ENCODE data around the gene NRP2. TPM values are rescaled to one million over a fixed set of nuclear protein-coding genes. Genes with fewer than 3 reads are reported as not detected.

The NRP2 gene
- total RNA-seq, 5 donors from 2014 or later (not counting 1 experiment from before 2014, with no cell fraction given) = 0.85 to 1.1 (median 0.93) TPM; not detected in 2

DNA sequence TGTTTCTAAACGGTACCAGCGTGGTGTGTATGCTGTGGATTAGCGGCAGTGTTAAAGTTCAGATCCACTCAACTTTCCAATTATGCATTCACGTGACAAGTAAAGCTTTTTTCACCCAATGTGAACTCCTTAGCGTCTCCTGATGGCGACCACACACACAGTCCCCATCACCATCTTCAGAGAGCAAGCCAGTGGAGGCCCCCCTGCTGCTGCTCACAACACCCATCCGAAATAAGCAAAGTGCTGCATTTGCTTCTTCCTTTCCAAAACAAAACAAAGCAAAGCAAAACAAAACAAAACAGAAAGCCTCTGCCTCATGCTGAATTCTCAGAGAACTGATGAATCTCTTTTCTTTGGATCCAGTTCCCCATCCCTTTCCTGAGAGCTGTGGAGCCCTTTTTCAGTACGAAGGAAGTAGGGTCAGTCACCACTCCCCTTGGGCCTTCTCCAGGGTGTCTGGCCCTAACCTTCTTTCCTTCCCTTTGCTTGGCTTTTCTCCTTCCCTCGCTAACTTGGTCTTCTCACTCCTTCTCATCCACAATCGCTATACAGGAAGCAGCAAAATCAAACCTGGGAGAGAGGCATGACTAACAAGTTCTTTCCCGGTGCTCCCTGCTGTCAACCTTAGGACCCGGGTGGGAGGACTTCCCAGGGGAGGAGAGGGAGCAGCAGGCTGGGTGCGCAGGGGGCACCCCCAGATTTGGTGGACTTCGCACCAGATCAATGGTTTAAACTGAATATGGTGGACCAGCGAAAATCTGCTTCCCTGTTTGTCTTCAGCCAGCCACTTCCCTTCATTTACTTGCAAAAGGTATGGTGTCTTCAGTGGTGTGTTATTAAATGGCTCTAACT is 56.0 kb downstream of the NRP2 start:
- no peaks in the 10 kb centered on the region for H3K9me3 Mint-ChIP-seq
- CTCF ChIA-PET = no interaction called here
- H3K27ac ChIP-seq (ENCODE audit: low read length) = no peak overlapping the region
- DNase-seq = no peak
- H3K36me3 ChIP-seq (ENCODE audit: control insufficient read depth in 2 of 2, extremely low read depth in 1 of 2, insufficient read depth in 1 of 2, low read length in 1 of 2) = no peaks in the 10 kb centered on the region
- POLR2A ChIA-PET = no interaction called here
- no peak overlapping the region for H3K4me3 ChIP-seq (ENCODE audit: control insufficient read depth in 1 of 2, extremely low read depth in 1 of 2, low read length in 1 of 2)
- no peak for ATAC-seq (replicated peaks in 1 of 4)
- 80% methylated on average over 6 of the region's 15 CpGs for WGBS (ENCODE audit: insufficient coverage)
- H3K4me1 Mint-ChIP-seq = no peaks in the 10 kb centered on the region
- H3K27me3 Mint-ChIP-seq = peaks cover 14 to 16% of the 10 kb centered on the region in 2 donors
- no peak overlapping the region for H3K4me3 Mint-ChIP-seq
- H3K9me3 ChIP-seq = no peaks in the 10 kb centered on the region
- H3K4me1 ChIP-seq (ENCODE audit: control insufficient read depth in 1 of 2, extremely low read depth in 1 of 2, insufficient read depth in 2 of 2, low read length in 2 of 2) = no peaks in the 10 kb centered on the region
- no peak overlapping the region for H3K27ac Mint-ChIP-seq
- H3K27me3 ChIP-seq (replicated peaks in 1 of 2; ENCODE audit: control insufficient read depth in 2 of 2, extremely low read depth in 1 of 2, insufficient read depth in 2 of 2, low read length in 1 of 2) = peaks cover 0 to 8% of the 10 kb centered on the region in 2 experiments
- no peaks in the 10 kb centered on the region for H3K36me3 Mint-ChIP-seq

DNA sequence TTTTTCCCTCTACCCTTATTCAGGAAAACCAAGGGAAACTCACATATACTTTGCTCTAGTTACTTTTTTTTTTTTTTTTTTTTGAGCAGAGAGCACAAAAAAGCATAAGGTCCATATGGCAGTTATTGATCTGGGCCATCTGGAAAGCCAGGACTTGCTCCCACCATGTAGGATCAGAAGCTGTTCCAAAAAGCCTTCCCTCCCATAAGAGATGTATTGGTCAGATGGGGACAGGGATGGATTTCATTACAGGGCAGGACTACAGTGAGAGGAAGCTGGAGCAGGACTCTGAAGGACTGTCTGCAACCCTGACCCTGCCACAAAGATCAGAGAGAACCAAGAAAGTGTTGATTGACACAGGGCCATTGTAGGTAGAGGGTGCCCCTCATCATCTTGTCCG is 57.3 kb downstream of the NRP2 start:
- H3K27me3 ChIP-seq (replicated peaks in 1 of 2; ENCODE audit: control insufficient read depth in 2 of 2, extremely low read depth in 1 of 2, insufficient read depth in 2 of 2, low read length in 1 of 2) = peaks cover 0 to 9% of the 10 kb centered on the region in 2 experiments
- no peaks in the 10 kb centered on the region for H3K4me1 Mint-ChIP-seq
- H3K4me1 ChIP-seq (ENCODE audit: control insufficient read depth in 1 of 2, extremely low read depth in 1 of 2, insufficient read depth in 2 of 2, low read length in 2 of 2) = no peaks in the 10 kb centered on the region
- WGBS (ENCODE audit: insufficient coverage) = 86% methylated on average over 1 of the region's 1 CpG
- DNase-seq (no peak), ATAC-seq (replicated peaks in 1 of 4) (no peak)
- no peaks in the 10 kb centered on the region for H3K9me3 Mint-ChIP-seq
- peaks cover 11 to 16% of the 10 kb centered on the region in 2 donors for H3K27me3 Mint-ChIP-seq
- no peak overlapping the region for H3K4me3 ChIP-seq (ENCODE audit: control insufficient read depth in 1 of 2, extremely low read depth in 1 of 2, low read length in 1 of 2)
- no peak overlapping the region for H3K27ac ChIP-seq (ENCODE audit: low read length)
- H3K4me3 Mint-ChIP-seq = no peak overlapping the region
- POLR2A ChIA-PET = interaction anchor here in 1 of 2 donors (0.7 kb wide), 1 partner anchor 13 kb away, joined by 12 read pairs; no protein-coding TSS in a partner anchor
- no peaks in the 10 kb centered on the region for H3K9me3 ChIP-seq
- H3K36me3 Mint-ChIP-seq = no peaks in the 10 kb centered on the region
- CTCF ChIA-PET = no interaction called here
- H3K27ac Mint-ChIP-seq = no peak overlapping the region
- H3K36me3 ChIP-seq (ENCODE audit: control insufficient read depth in 2 of 2, extremely low read depth in 1 of 2, insufficient read depth in 1 of 2, low read length in 1 of 2) = no peaks in the 10 kb centered on the region

DNA sequence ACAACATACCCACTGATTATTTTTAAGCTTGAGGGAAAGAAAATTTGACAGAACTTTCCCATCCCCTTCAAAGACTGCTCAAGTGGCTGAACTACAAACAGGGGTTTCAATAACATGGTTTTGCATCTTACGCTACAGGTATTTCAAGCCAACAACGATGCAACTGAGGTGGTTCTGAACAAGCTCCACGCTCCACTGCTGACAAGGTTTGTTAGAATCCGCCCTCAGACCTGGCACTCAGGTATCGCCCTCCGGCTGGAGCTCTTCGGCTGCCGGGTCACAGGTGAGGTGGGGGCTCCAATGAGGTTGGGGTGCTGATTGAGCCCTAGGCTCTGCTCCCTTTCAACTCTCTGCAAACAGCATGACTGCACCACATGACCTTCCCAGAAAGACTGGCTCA is 58.1 kb downstream of the NRP2 start:
- no peaks in the 10 kb centered on the region for H3K9me3 Mint-ChIP-seq
- Histone ChIP-seq H3K4me1 (ENCODE audit: control insufficient read depth in 1 of 2, extremely low read depth in 1 of 2, insufficient read depth in 2 of 2, low read length in 2 of 2) (no peaks in the 10 kb centered on the region), H3K9me3 (no peaks in the 10 kb centered on the region), H3K27ac (ENCODE audit: low read length) (no peak overlapping the region), H3K36me3 (ENCODE audit: control insufficient read depth in 2 of 2, extremely low read depth in 1 of 2, insufficient read depth in 1 of 2, low read length in 1 of 2) (no peaks in the 10 kb centered on the region), H3K4me3 (ENCODE audit: control insufficient read depth in 1 of 2, extremely low read depth in 1 of 2, low read length in 1 of 2) (no peak overlapping the region), H3K27me3 (replicated peaks in 1 of 2; ENCODE audit: control insufficient read depth in 2 of 2, extremely low read depth in 1 of 2, insufficient read depth in 2 of 2, low read length in 1 of 2) (peaks cover 0 to 9% of the 10 kb centered on the region in 2 experiments)
- H3K4me1 Mint-ChIP-seq = no peaks in the 10 kb centered on the region
- no peaks in the 10 kb centered on the region for H3K36me3 Mint-ChIP-seq
- H3K4me3 Mint-ChIP-seq = no peak overlapping the region
- ATAC-seq (replicated peaks in 1 of 4) (no peak), DNase-seq (no peak)
- H3K27me3 Mint-ChIP-seq = peaks cover 11 to 16% of the 10 kb centered on the region in 2 donors
- no CpG with 5 or more reads among the region's 8 CpGs for WGBS (ENCODE audit: insufficient coverage)
- ChIA-PET POLR2A (no interaction called here), CTCF (no interaction called here)
- no peak overlapping the region for H3K27ac Mint-ChIP-seq

DNA sequence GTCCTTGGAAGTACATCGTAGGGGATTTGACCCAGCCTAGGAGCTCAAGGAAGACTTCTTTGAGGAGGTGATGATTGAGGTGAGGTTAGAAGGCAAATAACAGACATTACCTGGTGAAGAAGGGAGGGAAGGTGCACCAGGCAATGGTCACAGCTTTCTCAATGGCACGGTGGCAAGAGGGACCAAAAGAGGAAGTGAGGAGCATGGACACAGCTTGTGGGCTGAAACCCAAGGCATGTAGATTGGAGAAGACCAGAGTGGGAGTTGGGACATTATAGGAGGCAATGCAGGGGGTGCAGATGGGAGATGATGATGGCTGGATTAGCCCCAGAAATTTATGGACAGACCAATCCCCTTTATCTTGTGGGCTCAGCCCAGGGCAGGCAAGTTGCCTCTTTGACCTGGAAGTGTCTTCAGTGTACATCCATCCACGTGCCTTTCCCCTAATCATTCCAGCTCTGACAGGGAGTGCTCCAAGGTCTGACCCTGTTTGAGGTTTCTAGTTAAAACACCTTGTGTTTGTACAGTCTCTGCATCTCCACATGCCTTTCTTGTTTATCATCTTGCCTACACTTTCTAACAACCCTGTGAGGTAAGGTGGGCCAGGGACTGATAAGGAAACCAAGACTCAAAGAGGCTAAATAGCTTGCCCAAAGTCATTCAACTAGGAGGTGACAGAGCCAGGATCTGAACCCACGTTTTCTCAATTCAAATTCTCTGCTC is 59.1 kb downstream of the NRP2 start:
- H3K27me3 Mint-ChIP-seq = peaks cover 11 to 16% of the 10 kb centered on the region in 2 donors
- H3K36me3 Mint-ChIP-seq = no peaks in the 10 kb centered on the region
- H3K27ac Mint-ChIP-seq = peak overlapping the region in 1 of 2 donors; percentile 3
- H3K4me3 ChIP-seq (ENCODE audit: control insufficient read depth in 1 of 2, extremely low read depth in 1 of 2, low read length in 1 of 2) = no peak overlapping the region
- POLR2A ChIA-PET = no interaction called here
- ATAC-seq (replicated peaks in 1 of 4) = no peak
- CTCF ChIA-PET = interaction anchor here in 1 of 2 donors (0.6 kb wide), 2 partner anchors 204 to 718 kb away, joined by 3 read pairs; no protein-coding TSS in a partner anchor
- no peaks in the 10 kb centered on the region for H3K9me3 ChIP-seq
- DNase-seq = no peak
- H3K36me3 ChIP-seq (ENCODE audit: control insufficient read depth in 2 of 2, extremely low read depth in 1 of 2, insufficient read depth in 1 of 2, low read length in 1 of 2) = no peaks in the 10 kb centered on the region
- no peaks in the 10 kb centered on the region for H3K4me1 ChIP-seq (ENCODE audit: control insufficient read depth in 1 of 2, extremely low read depth in 1 of 2, insufficient read depth in 2 of 2, low read length in 2 of 2)
- no peaks in the 10 kb centered on the region for H3K4me1 Mint-ChIP-seq
- WGBS (ENCODE audit: insufficient coverage) = 62% methylated on average over 4 of the region's 4 CpGs
- no peak overlapping the region for H3K27ac ChIP-seq (ENCODE audit: low read length)
- no peaks in the 10 kb centered on the region for H3K9me3 Mint-ChIP-seq
- no peak overlapping the region for H3K4me3 Mint-ChIP-seq
- peaks cover 0 to 12% of the 10 kb centered on the region in 2 experiments for H3K27me3 ChIP-seq (replicated peaks in 1 of 2; ENCODE audit: control insufficient read depth in 2 of 2, extremely low read depth in 1 of 2, insufficient read depth in 2 of 2, low read length in 1 of 2)

DNA sequence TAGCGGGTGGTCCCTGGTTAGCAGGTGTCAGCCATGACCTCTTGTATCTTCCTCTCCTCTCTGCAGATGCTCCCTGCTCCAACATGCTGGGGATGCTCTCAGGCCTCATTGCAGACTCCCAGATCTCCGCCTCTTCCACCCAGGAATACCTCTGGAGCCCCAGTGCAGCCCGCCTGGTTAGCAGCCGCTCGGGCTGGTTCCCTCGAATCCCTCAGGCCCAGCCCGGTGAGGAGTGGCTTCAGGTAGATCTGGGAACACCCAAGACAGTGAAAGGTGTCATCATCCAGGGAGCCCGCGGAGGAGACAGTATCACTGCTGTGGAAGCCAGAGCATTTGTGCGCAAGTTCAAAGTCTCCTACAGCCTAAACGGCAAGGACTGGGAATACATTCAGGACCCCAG is 60.8 kb downstream of the NRP2 start:
- Histone ChIP-seq H3K4me3 (ENCODE audit: control insufficient read depth in 1 of 2, extremely low read depth in 1 of 2, low read length in 1 of 2) (no peak overlapping the region), H3K27me3 (replicated peaks in 1 of 2; ENCODE audit: control insufficient read depth in 2 of 2, extremely low read depth in 1 of 2, insufficient read depth in 2 of 2, low read length in 1 of 2) (peaks cover 0 to 18% of the 10 kb centered on the region in 2 experiments), H3K9me3 (no peaks in the 10 kb centered on the region), H3K4me1 (ENCODE audit: control insufficient read depth in 1 of 2, extremely low read depth in 1 of 2, insufficient read depth in 2 of 2, low read length in 2 of 2) (no peaks in the 10 kb centered on the region), H3K36me3 (ENCODE audit: control insufficient read depth in 2 of 2, extremely low read depth in 1 of 2, insufficient read depth in 1 of 2, low read length in 1 of 2) (no peaks in the 10 kb centered on the region), H3K27ac (ENCODE audit: low read length) (no peak overlapping the region)
- WGBS (ENCODE audit: insufficient coverage) = 89% methylated on average over 11 of the region's 11 CpGs
- no peak for DNase-seq
- no peak for ATAC-seq (replicated peaks in 1 of 4)
- Mint-ChIP-seq H3K4me1 (no peaks in the 10 kb centered on the region), H3K27ac (no peak overlapping the region), H3K9me3 (no peaks in the 10 kb centered on the region), H3K4me3 (no peak overlapping the region), H3K36me3 (no peaks in the 10 kb centered on the region), H3K27me3 (peaks cover 14 to 16% of the 10 kb centered on the region in 2 donors)
- POLR2A ChIA-PET = no interaction called here
- CTCF ChIA-PET = no interaction called here

DNA sequence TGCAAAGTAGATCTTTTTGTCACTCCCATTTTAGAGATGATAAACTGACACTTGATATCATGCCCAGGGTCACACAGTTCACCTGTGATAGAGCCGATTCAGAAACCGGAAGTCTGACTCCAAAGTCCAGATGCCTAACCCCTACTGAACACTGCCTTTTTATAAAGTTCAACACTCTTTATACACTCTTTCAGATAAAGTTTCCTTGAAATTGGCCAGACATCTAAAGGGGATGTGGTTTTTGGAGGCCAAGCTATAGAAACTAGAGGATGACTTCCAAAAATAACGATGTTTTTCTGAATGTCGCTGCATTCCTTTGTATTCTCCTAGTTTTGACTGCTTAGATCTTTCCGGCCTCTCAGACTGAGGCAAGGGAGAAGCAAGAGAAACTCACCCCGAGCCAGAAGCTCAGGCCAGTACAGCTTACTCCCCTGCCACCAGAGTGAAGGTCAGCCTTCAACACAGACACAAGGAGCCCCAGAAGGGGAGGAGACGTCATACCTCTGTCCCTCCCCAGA is 61.8 kb downstream of the NRP2 start:
- peaks cover 9 to 11% of the 10 kb centered on the region in 2 donors for H3K27me3 Mint-ChIP-seq
- CTCF ChIA-PET = no interaction called here
- Histone ChIP-seq H3K4me1 (ENCODE audit: control insufficient read depth in 1 of 2, extremely low read depth in 1 of 2, insufficient read depth in 2 of 2, low read length in 2 of 2) (no peaks in the 10 kb centered on the region), H3K36me3 (ENCODE audit: control insufficient read depth in 2 of 2, extremely low read depth in 1 of 2, insufficient read depth in 1 of 2, low read length in 1 of 2) (no peaks in the 10 kb centered on the region), H3K9me3 (no peaks in the 10 kb centered on the region), H3K4me3 (ENCODE audit: control insufficient read depth in 1 of 2, extremely low read depth in 1 of 2, low read length in 1 of 2) (no peak overlapping the region), H3K27me3 (replicated peaks in 1 of 2; ENCODE audit: control insufficient read depth in 2 of 2, extremely low read depth in 1 of 2, insufficient read depth in 2 of 2, low read length in 1 of 2) (peaks cover 0 to 14% of the 10 kb centered on the region in 2 experiments), H3K27ac (ENCODE audit: low read length) (no peak overlapping the region)
- POLR2A ChIA-PET = no interaction called here
- ATAC-seq (replicated peaks in 1 of 4) (no peak), DNase-seq (no peak)
- H3K4me1 Mint-ChIP-seq = no peaks in the 10 kb centered on the region
- no peak overlapping the region for H3K4me3 Mint-ChIP-seq
- H3K36me3 Mint-ChIP-seq = no peaks in the 10 kb centered on the region
- 97% methylated on average over 4 of the region's 7 CpGs for WGBS (ENCODE audit: insufficient coverage)
- no peak overlapping the region for H3K27ac Mint-ChIP-seq
- no peaks in the 10 kb centered on the region for H3K9me3 Mint-ChIP-seq

Measured in T-cell (primary cell).